ENCODE results near the gene C17orf78.

C17orf78 gene

GRCh38 chr17:37388266-37388665, 12.5 kb downstream of the C17orf78 start:
- TF ChIP-seq, protein P1, sequence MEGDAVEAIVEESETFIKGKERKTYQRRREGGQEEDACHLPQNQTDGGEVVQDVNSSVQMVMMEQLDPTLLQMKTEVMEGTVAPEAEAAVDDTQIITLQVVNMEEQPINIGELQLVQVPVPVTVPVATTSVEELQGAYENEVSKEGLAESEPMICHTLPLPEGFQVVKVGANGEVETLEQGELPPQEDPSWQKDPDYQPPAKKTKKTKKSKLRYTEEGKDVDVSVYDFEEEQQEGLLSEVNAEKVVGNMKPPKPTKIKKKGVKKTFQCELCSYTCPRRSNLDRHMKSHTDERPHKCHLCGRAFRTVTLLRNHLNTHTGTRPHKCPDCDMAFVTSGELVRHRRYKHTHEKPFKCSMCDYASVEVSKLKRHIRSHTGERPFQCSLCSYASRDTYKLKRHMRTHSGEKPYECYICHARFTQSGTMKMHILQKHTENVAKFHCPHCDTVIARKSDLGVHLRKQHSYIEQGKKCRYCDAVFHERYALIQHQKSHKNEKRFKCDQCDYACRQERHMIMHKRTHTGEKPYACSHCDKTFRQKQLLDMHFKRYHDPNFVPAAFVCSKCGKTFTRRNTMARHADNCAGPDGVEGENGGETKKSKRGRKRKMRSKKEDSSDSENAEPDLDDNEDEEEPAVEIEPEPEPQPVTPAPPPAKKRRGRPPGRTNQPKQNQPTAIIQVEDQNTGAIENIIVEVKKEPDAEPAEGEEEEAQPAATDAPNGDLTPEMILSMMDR (conservative IDR thresholded peaks at IDR 0.05; ENCODE audit: low read depth, low read length) = no peak
- Histone ChIP-seq H3K36me3 (ENCODE audit: insufficient read depth) (no peaks in the 10 kb centered on the region), H2AFZ (ENCODE audit: low read depth) (no peak overlapping the region), H3K4me2 (no peak overlapping the region), H4K20me1 (ENCODE audit: insufficient read depth) (no peaks in the 10 kb centered on the region), H3K4me3 (IDR thresholded peaks at IDR 0.05; ENCODE audit: insufficient read depth, low read depth, low read length) (no peak overlapping the region), H3K4me1 (ENCODE audit: low read depth, poor library complexity, severe bottlenecking) (peaks cover 22% of the 10 kb centered on the region), H3K79me2 (ENCODE audit: insufficient read depth, low read depth) (no peaks in the 10 kb centered on the region), H3K9ac (no peak overlapping the region), H3K27me3 (ENCODE audit: insufficient read depth, low read depth) (no peaks in the 10 kb centered on the region), H3K27ac (no peak overlapping the region)

DNA sequence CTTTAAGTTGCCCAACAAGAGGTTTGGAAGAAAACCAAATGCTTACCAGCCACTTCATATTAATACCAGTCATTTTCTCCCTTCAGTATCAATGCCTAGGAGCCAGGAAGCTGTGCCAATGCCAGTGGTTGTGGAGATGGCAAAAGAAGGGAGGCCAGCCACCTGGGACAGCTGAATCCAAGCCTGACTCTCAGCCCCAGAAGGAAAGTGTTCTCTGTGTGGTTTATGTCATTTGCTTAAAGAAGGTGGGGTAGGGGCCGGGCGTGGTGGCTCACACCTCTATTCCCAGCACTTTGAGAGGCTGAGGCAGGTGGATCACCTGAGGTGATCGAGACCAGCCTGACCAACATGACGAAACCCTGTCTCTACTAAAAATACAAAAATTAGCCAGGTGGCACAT, 13.4 kb downstream of the C17orf78 start:
- no peak overlapping the region for H3K27ac ChIP-seq
- H2AFZ ChIP-seq (ENCODE audit: low read depth) = no peak overlapping the region
- no peaks in the 10 kb centered on the region for H3K79me2 ChIP-seq (ENCODE audit: insufficient read depth, low read depth)
- no peaks in the 10 kb centered on the region for H3K36me3 ChIP-seq (ENCODE audit: insufficient read depth)
- no peak overlapping the region for H3K4me2 ChIP-seq
- H3K9ac ChIP-seq = no peak overlapping the region
- no peaks in the 10 kb centered on the region for H3K27me3 ChIP-seq (ENCODE audit: insufficient read depth, low read depth)
- TF ChIP-seq, protein P1 (conservative IDR thresholded peaks at IDR 0.05; ENCODE audit: low read depth, low read length) = no peak
- no peak overlapping the region for H3K4me3 ChIP-seq (IDR thresholded peaks at IDR 0.05; ENCODE audit: insufficient read depth, low read depth, low read length)
- no peaks in the 10 kb centered on the region for H4K20me1 ChIP-seq (ENCODE audit: insufficient read depth)
- peaks cover 22% of the 10 kb centered on the region for H3K4me1 ChIP-seq (ENCODE audit: low read depth, poor library complexity, severe bottlenecking)

DNA sequence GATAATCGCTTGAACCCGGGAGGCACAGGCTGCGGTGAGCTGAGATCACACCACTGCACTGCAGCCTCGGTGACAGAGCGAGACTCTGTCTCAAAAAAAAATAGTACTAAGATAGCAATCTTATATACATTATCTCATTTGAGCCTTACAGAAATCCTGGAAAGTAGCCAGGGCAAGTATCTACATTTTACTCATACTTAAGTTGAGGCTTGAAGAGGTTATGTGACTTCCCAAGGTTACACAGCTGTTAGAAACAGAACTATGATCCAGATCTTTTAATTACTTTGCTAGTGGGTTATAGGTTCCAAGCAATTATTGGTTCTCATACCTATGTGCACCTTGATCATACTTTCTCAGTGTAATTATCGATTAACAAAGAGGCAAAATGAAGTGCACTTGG, 15.4 kb downstream of the C17orf78 start:
- no peak overlapping the region for H3K4me3 ChIP-seq (IDR thresholded peaks at IDR 0.05; ENCODE audit: insufficient read depth, low read depth, low read length)
- H4K20me1 ChIP-seq (ENCODE audit: insufficient read depth) = no peaks in the 10 kb centered on the region
- H3K4me2 ChIP-seq = no peak overlapping the region; the same call in 1 of the 2 replicates
- no peaks in the 10 kb centered on the region for H3K79me2 ChIP-seq (ENCODE audit: insufficient read depth, low read depth)
- H3K9ac ChIP-seq = no peak overlapping the region
- no peaks in the 10 kb centered on the region for H3K36me3 ChIP-seq (ENCODE audit: insufficient read depth)
- no peak overlapping the region for H2AFZ ChIP-seq (ENCODE audit: low read depth)
- H3K4me1 ChIP-seq (ENCODE audit: low read depth, poor library complexity, severe bottlenecking) = peaks cover 22% of the 10 kb centered on the region
- H3K27me3 ChIP-seq (ENCODE audit: insufficient read depth, low read depth) = no peaks in the 10 kb centered on the region
- TF ChIP-seq, protein P1 (conservative IDR thresholded peaks at IDR 0.05; ENCODE audit: low read depth, low read length) = no peak
- H3K27ac ChIP-seq = no peak overlapping the region

DNA sequence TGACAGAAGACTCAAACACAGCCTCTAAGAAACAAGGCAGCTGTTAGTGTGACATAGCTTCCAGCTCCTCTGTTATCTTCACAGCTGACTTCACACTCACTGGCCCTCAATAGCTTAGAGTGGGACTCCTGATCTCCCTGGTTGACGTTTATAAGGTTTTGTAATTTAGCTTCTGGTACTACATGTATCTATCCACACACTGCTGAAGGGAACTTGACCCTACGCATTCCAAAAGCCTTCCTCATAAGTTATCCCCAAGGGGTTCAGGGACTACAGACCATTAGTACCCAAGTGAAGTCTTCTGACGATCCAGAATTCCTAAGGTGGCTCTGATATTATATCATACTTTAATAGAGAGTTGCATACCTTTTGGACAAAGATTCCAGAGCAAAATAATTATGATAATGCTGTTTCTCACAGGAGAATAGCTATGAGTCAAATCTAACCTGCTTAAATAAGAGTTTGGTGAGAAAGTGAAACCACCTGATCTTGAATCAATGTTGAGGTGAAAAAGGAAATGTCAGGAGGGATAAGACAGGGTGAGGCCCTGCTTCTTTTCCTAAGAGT, 16.3 kb downstream of the C17orf78 start:
- Histone ChIP-seq H4K20me1 (ENCODE audit: insufficient read depth) (no peaks in the 10 kb centered on the region), H3K4me3 (IDR thresholded peaks at IDR 0.05; ENCODE audit: insufficient read depth, low read depth, low read length) (no peak overlapping the region), H3K27ac (peak overlapping the region; percentile 5; the same call in 1 of the 2 replicates), H3K4me1 (ENCODE audit: low read depth, poor library complexity, severe bottlenecking) (peaks cover 22% of the 10 kb centered on the region), H3K9ac (no peak overlapping the region), H2AFZ (ENCODE audit: low read depth) (no peak overlapping the region), H3K79me2 (ENCODE audit: insufficient read depth, low read depth) (no peaks in the 10 kb centered on the region), H3K27me3 (ENCODE audit: insufficient read depth, low read depth) (no peaks in the 10 kb centered on the region), H3K4me2 (peak overlapping the region; percentile 57), H3K36me3 (ENCODE audit: insufficient read depth) (no peaks in the 10 kb centered on the region)
- TF ChIP-seq, protein P1 (conservative IDR thresholded peaks at IDR 0.05; ENCODE audit: low read depth, low read length) = no peak
